Liver (tissue), 9 donors: Measurements from ENCODE around the gene KATNAL1. TPM values are rescaled to one million over a fixed set of nuclear protein-coding genes. Genes with fewer than 3 reads are reported as not detected.

Experiments
- DNase-seq: peaks from one replicate; pipeline ENCODE4 v3.0.0-alpha.2; 2017; ENCODE audit warnings: low spot score
- H3K27ac ChIP-seq, 2 donors: one replicate each; pipeline ENCODE4 v1.7.0; 2013; ENCODE audit warnings: inconsistent platforms in 2 of 2, low read length in 2 of 2, control low read depth in 1 of 2, low read depth in 1 of 2, mild to moderate bottlenecking in 1 of 2
- H3K27me3 ChIP-seq, 4 donors: one replicate each; pipeline versions ENCODE4 v1.6.1 to v1.7.0; 2013; ENCODE audit warnings: low read length in 3 of 4, inconsistent platforms in 1 of 4, mild to moderate bottlenecking in 1 of 4, moderate library complexity in 1 of 4; ENCODE audit not compliant: control insufficient read depth in 4 of 4, insufficient read depth in 4 of 4
- H3K36me3 ChIP-seq, 4 donors: one replicate each; pipeline versions ENCODE4 v1.6.1 to v1.7.0; 2013; ENCODE audit warnings: low read length in 3 of 4, mild to moderate bottlenecking in 3 of 4, low read depth in 1 of 4, moderate library complexity in 1 of 4; ENCODE audit not compliant: control insufficient read depth in 4 of 4, insufficient read depth in 3 of 4
- H3K4me1 ChIP-seq, 4 donors: one replicate each; pipeline versions ENCODE4 v1.6.1 to v1.7.0; 2013; ENCODE audit warnings: low read length in 3 of 4, mild to moderate bottlenecking in 3 of 4, moderate library complexity in 1 of 4; ENCODE audit not compliant: control insufficient read depth in 4 of 4, insufficient read depth in 4 of 4
- H3K4me3 ChIP-seq, 3 donors: one replicate each; pipeline versions ENCODE4 v1.6.1 to v1.7.0; 2013; ENCODE audit warnings: low read length in 3 of 3, control low read depth in 1 of 3, low read depth in 1 of 3, mild to moderate bottlenecking in 1 of 3
- H3K9ac ChIP-seq, 2 donors: one replicate each; pipeline ENCODE4 v1.7.0; 2013; ENCODE audit warnings: low read length in 2 of 2, mild to moderate bottlenecking in 2 of 2, moderate library complexity in 2 of 2, control low read depth in 1 of 2, low read depth in 1 of 2
- H3K9me3 ChIP-seq, 4 donors: one replicate each; pipeline versions ENCODE4 v1.6.1 to v1.7.0; 2013; ENCODE audit warnings: low read length in 3 of 4; ENCODE audit not compliant: control insufficient read depth in 4 of 4
- EGR1 ChIP-seq, 2 donors: IDR thresholded peaks; 2 replicates each; pipeline ENCODE4 v1.6.1; 2016 to 2018; ENCODE audit warnings: antibody characterized with exemption in 2 of 2, low read depth in 2 of 2
- FOXA1 ChIP-seq: IDR thresholded peaks from 2 replicates; pipeline ENCODE4 v1.6.1; 2016; ENCODE audit warnings: antibody characterized with exemption
- FOXA2 ChIP-seq: IDR thresholded peaks from 2 replicates; pipeline ENCODE4 v1.6.1; 2016; ENCODE audit warnings: antibody characterized with exemption
- GABPA ChIP-seq, 2 donors: IDR thresholded peaks in 1 of 2; conservative IDR thresholded peaks in 1 of 2; 2 replicates each; pipeline ENCODE4 v1.6.1; 2016; ENCODE audit warnings: antibody characterized with exemption in 2 of 2, mild to moderate bottlenecking in 1 of 2, moderate library complexity in 1 of 2
- HNF4A ChIP-seq, 2 donors: conservative IDR thresholded peaks; 2 replicates each; pipeline ENCODE4 v1.6.1; 2016; ENCODE audit warnings: antibody characterized with exemption in 2 of 2, mild to moderate bottlenecking in 2 of 2
- HNF4G ChIP-seq: IDR thresholded peaks from 2 replicates; pipeline ENCODE4 v1.6.1; 2016; ENCODE audit warnings: antibody characterized with exemption
- JUND ChIP-seq, 2 donors: IDR thresholded peaks; 2 replicates each; pipeline ENCODE4 v1.6.1; 2016; ENCODE audit warnings: antibody characterized with exemption in 2 of 2
- NR2F2 ChIP-seq: IDR thresholded peaks from 2 replicates; pipeline ENCODE4 v1.6.1; 2016; ENCODE audit warnings: antibody characterized with exemption
- RAD21 ChIP-seq, 2 donors: IDR thresholded peaks; 2 replicates each; pipeline ENCODE4 v1.6.1; 2016; ENCODE audit warnings: antibody characterized with exemption in 2 of 2, mild to moderate bottlenecking in 2 of 2
- RXRA ChIP-seq, 2 donors: IDR thresholded peaks; 2 replicates each; pipeline ENCODE4 v1.6.1; 2017 to 2018; ENCODE audit warnings: antibody characterized with exemption in 2 of 2, mild to moderate bottlenecking in 1 of 2
- SP1 ChIP-seq: IDR thresholded peaks from 2 replicates; pipeline ENCODE4 v1.6.1; 2018; ENCODE audit warnings: antibody characterized with exemption, mild to moderate bottlenecking
- TAF1 ChIP-seq: conservative IDR thresholded peaks from 2 replicates; pipeline ENCODE4 v1.6.1; 2016; ENCODE audit warnings: antibody characterized with exemption, mild to moderate bottlenecking
- YY1 ChIP-seq: IDR thresholded peaks from 2 replicates; pipeline ENCODE4 v1.6.1; 2016; ENCODE audit warnings: antibody characterized with exemption, mild to moderate bottlenecking
- WGBS: extraction: QIAGEN DNeasy Blood & Tissue Kit; methylation state at CpG from one replicate; pipeline ENCODE4 v1.1.7; 2013; 5-methylcytosine and 5-hydroxymethylcytosine counted together
- polyA plus RNA-seq, 2 donors: library from polyadenylated mRNA; stranded (reverse) in 1 of 2; unstranded in 1 of 2; fragments of 200-250 nt in 1 of 2; fragments of >200 nt in 1 of 2; fragmentation: Nextera tagmentation in 1 of 2; extraction: Ambion mirVana in 1 of 2; gene quantifications; one replicate each; pipeline versions ENCODE4 v1.2.1 to v1.2.3, GENCODE V29; 2013 to 2015
- total RNA-seq, 2 donors: library from RNA; depleted of rRNA; stranded (reverse); fragments of >200 nt; gene quantifications; one replicate each; pipeline ENCODE4 v1.2.3, GENCODE V29; 2014
- TF ChIP-seq, protein P1 (sequence below): IDR thresholded peaks from 2 replicates; pipeline ENCODE4 v1.6.1; 2016; ENCODE audit warnings: antibody characterized with exemption
- TF ChIP-seq, protein P2 (sequence below): IDR thresholded peaks from 2 replicates; pipeline ENCODE4 v1.6.1; 2016; ENCODE audit warnings: antibody characterized with exemption
- TF ChIP-seq, protein P3 (sequence below): IDR thresholded peaks from 2 replicates; pipeline ENCODE4 v1.6.1; 2016; ENCODE audit warnings: antibody characterized with exemption
- donor health status: healthy.
- donor health status: healthy.
- donor health status: healthy.
- donor health status: healthy.
- donor health status: healthy.

Gene KATNAL1
- total and polyA plus RNA-seq, 4 donors: 2.7 to 12.8 (median 6.0) TPM

DNA sequence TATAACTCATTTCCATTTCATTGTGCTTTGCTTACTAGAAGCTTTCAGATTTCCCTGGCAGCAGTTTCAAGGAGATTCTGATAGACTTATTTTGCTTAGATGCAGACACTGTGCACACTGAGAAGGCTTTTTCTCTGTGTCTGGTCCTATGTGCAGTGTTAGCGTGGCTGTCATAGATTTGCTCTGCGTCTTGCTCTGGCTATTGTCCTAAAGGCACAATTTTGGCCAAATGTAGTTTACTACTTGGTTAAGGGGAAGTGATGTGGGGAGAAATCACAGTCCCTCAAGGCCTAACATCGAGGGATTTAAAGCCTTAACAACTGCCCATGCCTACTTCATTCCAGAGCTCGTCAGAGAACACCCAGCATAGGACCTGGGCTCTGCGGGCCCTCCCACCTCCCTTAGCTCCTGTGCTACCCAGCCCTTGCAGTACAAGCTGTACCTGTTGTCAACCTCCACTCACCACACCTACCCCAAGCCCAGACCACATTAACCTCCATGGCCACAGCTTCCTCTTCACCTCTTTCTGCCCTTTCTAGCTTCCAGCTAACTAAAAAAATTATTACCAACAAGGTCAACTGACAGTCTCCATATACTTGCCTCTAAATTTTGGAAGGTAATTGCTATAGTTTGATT is 38.9 kb upstream of the KATNAL1 start:
- Histone ChIP-seq H3K27ac (no peak overlapping the region), H3K9ac (no peak overlapping the region), H3K36me3 (no peaks in the 10 kb centered on the region), H3K9me3 (no peaks in the 10 kb centered on the region), H3K4me1 (peaks cover 0 to 12% (median 11%) of the 10 kb centered on the region in 4 donors), H3K4me3 (no peak overlapping the region), H3K27me3 (no peaks in the 10 kb centered on the region)
- TF ChIP-seq SP1: peak; percentile 44
- TF ChIP-seq, protein P1, sequence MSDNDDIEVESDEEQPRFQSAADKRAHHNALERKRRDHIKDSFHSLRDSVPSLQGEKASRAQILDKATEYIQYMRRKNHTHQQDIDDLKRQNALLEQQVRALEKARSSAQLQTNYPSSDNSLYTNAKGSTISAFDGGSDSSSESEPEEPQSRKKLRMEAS: no peak
- WGBS: 85% methylated on average over 5 of the region's 5 CpGs
- DNase-seq: no peak

DNA sequence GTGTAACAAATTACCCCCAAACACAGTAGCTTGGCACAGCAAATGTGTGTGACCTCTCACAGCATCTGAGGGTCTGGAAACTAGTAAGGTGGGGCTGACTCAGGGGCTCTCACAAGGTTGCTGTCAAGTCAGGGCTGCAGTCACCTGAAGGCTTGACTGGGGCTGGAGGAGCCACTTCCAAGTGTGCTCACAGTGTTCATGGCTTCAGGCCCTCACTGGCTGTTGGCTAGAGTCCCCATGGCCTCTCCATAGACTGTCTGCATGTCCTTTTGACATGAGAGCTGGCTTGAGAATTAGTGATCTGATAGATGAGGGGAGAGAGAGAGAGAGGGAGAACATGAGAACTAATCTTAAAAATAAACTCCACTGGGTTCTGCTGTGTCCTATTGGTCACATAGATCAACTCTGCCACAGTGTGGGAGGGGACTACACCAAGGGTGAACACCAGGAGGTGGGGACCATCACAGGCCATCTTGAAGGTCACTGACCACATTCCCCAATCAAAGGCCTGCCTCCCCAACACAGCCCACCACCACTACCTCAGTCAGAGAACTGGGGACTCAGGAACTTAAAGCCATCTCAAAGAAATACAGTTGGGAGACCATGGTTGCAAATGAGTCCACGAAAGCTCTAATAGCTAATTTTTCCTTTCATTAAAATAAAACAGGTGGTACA is 38.2 kb upstream of the KATNAL1 start:
- H3K4me1 ChIP-seq: peaks cover 0 to 14% (median 12%) of the 10 kb centered on the region in 4 donors
- WGBS: 97% methylated on average over 1 of the region's 1 CpG
- H3K9ac ChIP-seq: no peak overlapping the region
- no peaks in the 10 kb centered on the region for H3K36me3 ChIP-seq
- DNase-seq: no peak
- H3K4me3 ChIP-seq: no peak overlapping the region
- no peaks in the 10 kb centered on the region for H3K9me3 ChIP-seq
- H3K27me3 ChIP-seq: no peaks in the 10 kb centered on the region
- H3K27ac ChIP-seq: no peak overlapping the region
- TF ChIP-seq NR2F2: no peak
- no peak for TF ChIP-seq HNF4A (conservative IDR thresholded peaks at IDR 0.05)
- TF ChIP-seq, protein P2, sequence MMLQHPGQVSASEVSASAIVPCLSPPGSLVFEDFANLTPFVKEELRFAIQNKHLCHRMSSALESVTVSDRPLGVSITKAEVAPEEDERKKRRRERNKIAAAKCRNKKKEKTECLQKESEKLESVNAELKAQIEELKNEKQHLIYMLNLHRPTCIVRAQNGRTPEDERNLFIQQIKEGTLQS: no peak
- TF ChIP-seq FOXA1: no peak
- no peak for TF ChIP-seq SP1
- TF ChIP-seq, protein P3, sequence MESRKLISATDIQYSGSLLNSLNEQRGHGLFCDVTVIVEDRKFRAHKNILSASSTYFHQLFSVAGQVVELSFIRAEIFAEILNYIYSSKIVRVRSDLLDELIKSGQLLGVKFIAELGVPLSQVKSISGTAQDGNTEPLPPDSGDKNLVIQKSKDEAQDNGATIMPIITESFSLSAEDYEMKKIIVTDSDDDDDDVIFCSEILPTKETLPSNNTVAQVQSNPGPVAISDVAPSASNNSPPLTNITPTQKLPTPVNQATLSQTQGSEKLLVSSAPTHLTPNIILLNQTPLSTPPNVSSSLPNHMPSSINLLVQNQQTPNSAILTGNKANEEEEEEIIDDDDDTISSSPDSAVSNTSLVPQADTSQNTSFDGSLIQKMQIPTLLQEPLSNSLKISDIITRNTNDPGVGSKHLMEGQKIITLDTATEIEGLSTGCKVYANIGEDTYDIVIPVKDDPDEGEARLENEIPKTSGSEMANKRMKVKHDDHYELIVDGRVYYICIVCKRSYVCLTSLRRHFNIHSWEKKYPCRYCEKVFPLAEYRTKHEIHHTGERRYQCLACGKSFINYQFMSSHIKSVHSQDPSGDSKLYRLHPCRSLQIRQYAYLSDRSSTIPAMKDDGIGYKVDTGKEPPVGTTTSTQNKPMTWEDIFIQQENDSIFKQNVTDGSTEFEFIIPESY: no peak
- TF ChIP-seq RAD21 (IDR thresholded peaks at IDR 0.05): no peak

DNA sequence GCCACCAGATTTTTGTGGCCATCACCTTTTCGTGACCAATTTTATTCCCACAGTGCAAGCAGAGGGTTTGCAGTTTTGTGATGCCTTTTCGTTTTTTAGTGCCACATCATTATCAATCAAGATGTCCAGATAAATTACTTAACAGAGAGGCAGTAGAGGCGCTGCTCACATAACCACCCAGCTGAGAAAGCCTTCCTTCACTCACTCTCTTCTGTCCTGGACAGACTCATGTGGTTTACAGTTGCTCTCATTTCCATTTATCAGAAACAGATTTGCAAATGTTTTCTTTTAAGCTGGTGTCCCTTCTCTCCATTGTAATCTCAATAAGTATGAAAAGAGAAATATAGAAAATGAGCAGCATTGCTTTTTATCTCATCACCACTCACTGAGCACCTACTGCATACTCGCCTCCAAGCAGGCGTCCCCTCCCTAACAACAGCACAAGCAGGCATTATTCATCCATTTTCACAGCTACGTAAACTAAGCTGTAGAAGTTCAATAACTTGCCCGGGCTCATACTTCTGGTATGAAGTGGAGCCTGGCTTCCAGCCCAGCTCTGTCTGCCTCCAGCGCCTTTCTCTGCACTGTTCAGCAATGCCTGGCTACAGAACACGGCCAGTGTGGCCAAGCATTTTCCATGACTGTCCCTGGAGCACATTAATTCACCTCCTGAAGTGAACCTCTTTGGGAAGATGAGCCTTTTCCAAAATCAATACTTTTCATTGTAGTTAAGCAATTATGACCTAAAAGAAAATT is 34.6 kb upstream of the KATNAL1 start:
- Histone ChIP-seq H3K27ac (peak overlapping the region; percentile 66 to 84), H3K4me1 (peaks cover 0 to 29% (median 15%) of the 10 kb centered on the region in 4 donors), H3K9ac (peak overlapping the region in 1 of 2 donors; percentile 64), H3K36me3 (no peaks in the 10 kb centered on the region), H3K9me3 (no peaks in the 10 kb centered on the region), H3K4me3 (no peak overlapping the region), H3K27me3 (no peaks in the 10 kb centered on the region)
- no peak for DNase-seq
- 43% methylated on average over 9 of the region's 9 CpGs for WGBS
- TF ChIP-seq TAF1: peak; percentile 59
- peak; percentile 54 to 70 for TF ChIP-seq EGR1 (IDR thresholded peaks at IDR 0.05; ENCODE audit: low read depth in 2 of 2)
- peak; percentile 62 to 78 for TF ChIP-seq HNF4A (conservative IDR thresholded peaks at IDR 0.05)
- TF ChIP-seq SP1: peak; percentile 86
- peak; percentile 66 to 84 for TF ChIP-seq RXRA (IDR thresholded peaks at IDR 0.05)
- peak in 1 of 2 donors; percentile 50 for TF ChIP-seq GABPA (IDR thresholded peaks at IDR 0.05 in 1 of 2, conservative IDR thresholded peaks at IDR 0.05 in 1 of 2)
- peak; percentile 29 for TF ChIP-seq FOXA2
- peak; percentile 65 to 73 for TF ChIP-seq RAD21 (IDR thresholded peaks at IDR 0.05)
- TF ChIP-seq, protein P1: peak; percentile 68
- TF ChIP-seq, protein P3: peak; percentile 68
- TF ChIP-seq, protein P2: peak; percentile 28
- peak; percentile 95 for TF ChIP-seq YY1
- peak; percentile 32 for TF ChIP-seq HNF4G
- TF ChIP-seq NR2F2: no peak
- peak; percentile 27 to 79 for TF ChIP-seq JUND (IDR thresholded peaks at IDR 0.05)
